HCEC 1CT (cell line): ENCODE measurements around the gene CCDC97.
A peak's percentile ranks its signal among the peaks of the same experiment; 100 is the strongest.
"Not testable (repeated sequence)": the region's sequence is repeated elsewhere in the genome, so short reads cannot be mapped to it uniquely, and the experiment has no call there.

ENCODE experiments used
- DNase-seq: peaks from one replicate; pipeline ENCODE4 v3.0.0-alpha.2; 2017

The CCDC97 gene

DNA sequence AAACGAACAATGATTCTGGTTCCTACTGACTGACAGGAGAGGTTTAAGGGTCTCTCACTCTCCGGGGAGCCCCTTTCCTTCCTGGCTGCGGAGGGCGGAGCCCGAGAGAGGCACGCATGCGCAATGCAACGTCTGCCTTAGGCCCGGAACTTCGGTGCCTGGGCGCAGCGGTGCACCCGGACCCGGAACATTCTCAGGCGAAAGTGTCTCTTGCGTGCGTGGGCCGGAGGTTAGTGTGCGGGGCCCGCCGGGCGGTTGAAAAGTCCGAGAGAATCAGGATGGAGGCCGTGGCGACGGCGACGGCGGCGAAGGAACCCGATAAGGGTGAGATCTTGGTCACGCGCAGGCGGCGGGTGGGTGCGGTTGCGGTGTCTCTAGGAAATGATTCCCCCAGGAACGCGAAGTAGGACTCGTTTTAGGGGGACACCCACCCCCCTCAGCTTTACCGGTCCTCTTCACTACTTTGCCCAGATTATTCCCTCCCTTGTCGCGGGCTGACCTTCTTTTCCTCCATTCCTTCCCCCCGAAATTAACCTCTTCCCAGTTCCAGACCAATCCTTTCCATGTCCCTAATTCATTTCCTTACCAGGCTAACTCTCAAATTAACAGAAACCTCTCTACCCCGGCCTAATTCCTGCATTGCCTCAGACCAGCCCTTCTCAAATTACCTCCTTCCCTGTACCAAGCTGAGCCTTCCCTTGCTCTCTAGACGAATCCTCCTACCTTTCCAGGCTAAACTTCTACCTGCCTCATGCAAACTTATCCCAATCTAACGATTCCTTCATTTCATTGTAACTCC, at the start of gene CCDC97:
Gene CCDC97, plus strand, starts transcription at position 140 of the 799 bp plus-strand sequence. Its CDS starts 139 bp downstream, at position 279.
- peak; percentile 80 for DNase-seq

DNA sequence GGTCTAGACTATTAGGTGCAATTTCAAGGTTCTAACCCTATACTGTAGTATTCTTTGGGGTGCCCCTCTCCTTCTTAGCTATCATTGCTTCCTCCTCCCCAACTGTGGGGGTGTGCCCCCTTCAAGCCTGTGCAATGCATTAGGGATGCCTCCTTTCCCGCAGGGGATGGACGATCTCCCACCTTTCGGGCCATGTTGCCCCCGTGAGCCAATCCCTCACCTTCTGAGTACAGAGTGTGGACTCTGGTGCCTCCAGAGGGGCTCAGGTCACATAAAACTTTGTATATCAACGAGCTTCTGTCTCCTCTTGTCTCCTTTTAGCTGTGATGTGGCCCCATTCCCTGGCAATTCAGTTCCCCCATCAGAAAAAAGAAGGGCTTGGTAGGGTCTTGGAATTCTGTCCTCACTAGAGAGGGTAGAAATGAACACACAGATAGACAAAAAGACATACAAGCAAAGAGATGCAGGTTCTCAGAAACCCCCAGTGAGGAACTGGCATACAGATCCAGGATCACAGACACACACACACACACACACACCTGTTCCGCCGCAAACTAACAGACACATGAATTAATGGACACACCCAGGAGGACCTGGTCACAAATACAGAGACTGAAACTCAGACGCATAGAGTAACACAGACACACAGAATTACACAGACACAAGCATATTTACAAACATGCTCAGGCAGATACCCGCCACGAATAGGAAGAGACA, 48.3 kb upstream of the CCDC97 start:
- no peak for DNase-seq

- peak; percentile 50 for DNase-seq
Measured at GRCh38 chr19:41263042-41263849, 46.7 kb upstream of the CCDC97 start.

DNA sequence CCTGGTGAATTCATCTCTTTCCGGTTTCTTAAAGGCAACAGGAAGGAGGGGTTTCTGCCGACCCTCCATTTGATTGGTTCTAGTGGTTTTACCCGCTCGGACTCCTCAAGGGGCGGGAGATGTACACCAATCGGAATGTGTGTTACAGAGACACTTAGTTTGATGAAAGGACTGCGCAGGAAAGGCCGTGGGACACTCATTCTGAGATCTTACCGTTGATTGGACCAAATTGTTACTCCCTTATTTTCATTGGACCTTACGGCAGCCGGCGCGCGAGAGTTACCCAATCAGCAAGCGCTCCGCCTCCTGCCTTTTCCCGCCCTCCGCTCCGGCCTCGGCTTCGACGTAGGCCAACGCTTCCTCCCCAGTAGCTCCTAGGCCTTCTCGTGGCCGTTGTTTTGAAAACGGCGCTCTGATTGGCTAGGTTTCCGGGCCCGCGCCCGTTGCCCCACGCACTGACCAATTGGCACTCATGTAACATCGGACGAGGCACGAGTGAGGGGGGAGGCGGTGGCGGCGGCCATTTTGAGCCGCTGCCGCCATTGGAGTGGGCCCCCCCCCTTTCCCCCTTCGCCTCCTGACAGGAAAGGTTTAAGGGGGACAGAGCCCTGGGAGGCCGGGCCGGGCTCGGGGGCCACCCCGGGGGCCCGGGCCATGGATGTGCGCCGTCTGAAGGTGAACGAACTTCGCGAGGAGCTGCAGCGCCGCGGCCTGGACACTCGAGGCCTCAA, 46.0 kb upstream of the CCDC97 start, which contains the start of gene HNRNPUL1:
Gene HNRNPUL1, plus strand, starts transcription at position 523 of the 731 bp plus-strand sequence. Its CDS starts 132 bp downstream, at position 655.
- peak; percentile 100 for DNase-seq

DNA sequence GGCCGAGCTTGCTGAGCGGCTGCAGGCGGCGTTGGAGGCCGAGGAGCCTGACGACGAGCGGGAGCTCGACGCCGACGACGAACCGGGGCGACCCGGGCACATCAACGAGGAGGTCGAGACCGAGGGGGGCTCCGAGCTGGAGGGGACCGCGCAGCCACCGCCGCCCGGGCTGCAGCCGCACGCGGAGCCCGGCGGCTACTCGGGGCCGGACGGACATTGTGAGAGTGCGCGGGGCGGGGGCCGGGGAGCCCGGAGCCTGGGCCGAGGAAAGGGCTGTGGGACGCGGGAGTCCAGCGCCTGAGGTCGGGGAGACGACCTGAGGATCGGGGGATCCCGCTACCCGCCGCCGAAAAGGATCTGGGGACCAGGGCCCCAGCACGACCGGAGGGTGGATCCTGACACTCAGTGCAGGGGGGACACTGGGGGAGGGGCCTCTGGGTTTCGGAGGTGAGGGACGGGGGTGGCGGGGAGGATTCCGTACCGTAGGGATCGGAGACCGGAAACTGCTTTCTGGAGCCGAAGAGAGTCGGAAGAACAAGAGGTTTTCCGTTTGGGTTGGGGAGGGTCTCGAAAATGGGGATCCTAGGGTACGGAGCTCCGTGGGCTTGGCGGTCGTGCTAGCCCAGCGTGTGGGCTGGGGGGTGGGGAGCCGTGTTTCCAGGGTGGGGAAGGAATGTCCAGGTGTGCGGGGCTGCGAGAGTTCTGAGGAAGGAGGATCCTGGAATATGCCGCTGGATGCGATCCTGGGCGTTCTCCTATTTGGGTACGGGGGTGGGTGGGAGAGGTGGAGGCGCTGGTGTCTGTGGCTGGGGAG, 45.2 kb upstream of the CCDC97 start:
- DNase-seq: peak; percentile 49

DNA sequence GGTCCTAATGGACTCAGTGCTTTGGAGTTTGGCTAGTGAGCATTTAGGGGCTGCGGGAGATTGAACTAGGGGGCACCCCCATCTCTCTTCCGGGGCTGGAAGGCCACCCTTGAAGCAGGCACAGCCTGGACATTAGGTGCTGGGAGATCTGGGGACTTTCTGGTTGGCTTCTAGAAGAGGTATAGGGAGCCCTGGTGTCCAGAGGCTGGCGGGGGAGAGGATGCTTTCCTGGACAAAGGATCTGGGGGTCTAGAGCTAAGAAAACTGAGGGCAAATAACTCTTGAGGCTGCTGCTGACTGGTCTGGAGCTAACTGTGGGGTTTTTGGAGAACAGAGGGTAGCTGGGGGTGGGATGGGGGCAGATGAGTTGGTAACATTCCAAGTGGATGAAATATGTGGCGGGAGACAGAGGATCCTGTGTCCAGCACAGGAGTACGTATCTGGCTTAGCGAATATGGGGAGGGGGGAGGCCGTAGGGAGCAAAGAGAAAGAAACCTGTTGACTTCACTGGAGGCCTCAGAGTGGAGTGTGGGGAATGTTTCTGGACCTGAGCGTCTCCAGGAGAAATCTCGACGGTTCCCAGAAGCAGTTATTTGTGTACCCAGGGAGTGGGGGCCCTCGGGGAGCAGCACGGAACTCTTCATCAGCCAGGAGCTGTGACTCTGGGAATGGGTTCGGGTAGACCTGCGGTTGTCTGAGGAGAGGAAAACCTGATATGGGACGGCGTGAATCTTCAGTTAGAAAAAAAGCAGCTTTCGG, 44.4 kb upstream of the CCDC97 start:
- peak; percentile 14 for DNase-seq

GRCh38 chr19:41269055-41269454, 40.9 kb upstream of the CCDC97 start:
- no peak for DNase-seq

GRCh38 chr19:41269571-41269970, 40.4 kb upstream of the CCDC97 start:
- DNase-seq: no peak

- no peak for DNase-seq
Measured at GRCh38 chr19:41273076-41273475, 36.9 kb upstream of the CCDC97 start.

DNA sequence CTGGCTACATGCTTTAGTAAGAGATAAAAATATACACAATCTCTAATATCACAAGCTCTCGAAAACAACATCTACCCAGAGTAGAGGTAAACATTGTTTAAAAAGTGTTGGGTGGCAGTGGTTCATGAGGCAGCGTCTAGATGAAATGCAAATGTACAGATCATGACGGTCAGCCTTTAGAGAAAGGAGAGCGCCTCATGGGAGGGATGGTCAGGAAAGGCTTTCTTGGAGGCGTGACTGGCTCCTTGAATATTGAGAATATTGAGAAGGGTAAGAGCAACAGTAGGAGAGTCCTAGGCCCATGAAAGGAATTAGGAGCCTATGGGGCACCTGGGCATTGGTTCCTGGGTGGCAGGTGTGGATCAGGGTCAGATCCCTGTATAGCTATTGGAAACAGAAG, 35.2 kb upstream of the CCDC97 start:
- DNase-seq: no peak

GRCh38 chr19:41276231-41276630, 33.7 kb upstream of the CCDC97 start:
- DNase-seq: no peak

DNA sequence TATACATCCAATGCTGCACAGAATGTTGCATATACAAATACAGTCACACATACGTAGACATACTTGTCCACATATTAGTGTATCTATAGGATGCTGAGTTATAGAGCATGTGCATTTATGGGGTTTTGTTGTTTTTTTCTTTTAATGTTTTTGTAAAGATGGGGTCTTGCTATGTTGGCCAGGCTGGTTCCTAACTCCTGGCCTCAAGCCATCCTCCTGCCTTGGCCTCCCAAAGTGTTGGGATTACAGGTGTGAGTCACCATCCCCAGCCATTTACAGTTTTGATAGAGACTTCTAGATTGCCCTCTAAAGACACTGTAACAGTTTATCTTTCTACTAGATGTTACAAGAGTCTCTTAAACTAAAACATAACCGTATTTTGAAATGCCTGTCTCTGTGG, 31.5 kb upstream of the CCDC97 start:
- no peak for DNase-seq

DNA sequence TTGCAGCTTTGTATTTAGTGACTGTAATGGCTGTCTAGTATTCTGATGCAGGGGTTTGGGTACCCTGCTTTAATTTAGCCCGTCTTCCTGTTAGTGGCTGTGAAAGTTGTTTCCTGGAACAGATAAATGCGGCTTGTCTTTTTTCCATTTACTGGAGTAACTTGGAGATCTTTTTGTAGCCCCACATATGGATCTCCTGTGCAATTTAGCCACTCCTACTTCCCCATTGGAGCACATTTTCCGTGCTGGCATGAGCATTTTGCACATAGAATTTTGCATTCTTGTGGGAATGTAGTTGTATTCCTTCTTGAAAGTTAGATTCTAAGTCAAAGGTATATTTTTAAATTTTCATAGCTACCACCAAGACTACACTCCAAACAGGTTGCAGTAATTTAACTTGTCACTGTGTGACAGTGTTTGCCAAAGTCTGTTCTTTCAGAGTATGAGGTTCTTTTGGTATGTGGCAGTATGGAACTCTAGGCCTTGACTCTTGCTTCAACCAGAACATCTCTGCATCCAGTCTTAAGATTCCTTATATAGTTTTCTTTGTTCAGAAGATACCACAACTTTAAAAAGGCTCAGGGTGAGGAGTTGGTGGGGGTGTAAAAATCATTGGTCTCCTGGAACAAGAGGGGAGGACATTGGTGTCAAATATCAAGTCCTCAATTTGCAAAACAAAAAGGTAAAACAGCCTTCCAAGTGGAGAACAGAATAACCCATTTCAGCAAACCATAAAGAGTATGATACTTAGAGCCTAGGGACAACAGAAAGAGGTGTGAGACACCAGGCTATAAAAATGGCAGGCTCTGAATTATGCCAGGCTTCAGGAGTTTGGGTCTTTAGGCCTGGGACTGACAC, 21.1 kb upstream of the CCDC97 start:
- no peak for DNase-seq

GRCh38 chr19:41289814-41290213, 20.2 kb upstream of the CCDC97 start:
- not testable (repeated sequence) for DNase-seq

GRCh38 chr19:41294393-41294792, 15.6 kb upstream of the CCDC97 start:
- DNase-seq: no peak

GRCh38 chr19:41295499-41295898, 14.5 kb upstream of the CCDC97 start:
- DNase-seq: no peak

DNA sequence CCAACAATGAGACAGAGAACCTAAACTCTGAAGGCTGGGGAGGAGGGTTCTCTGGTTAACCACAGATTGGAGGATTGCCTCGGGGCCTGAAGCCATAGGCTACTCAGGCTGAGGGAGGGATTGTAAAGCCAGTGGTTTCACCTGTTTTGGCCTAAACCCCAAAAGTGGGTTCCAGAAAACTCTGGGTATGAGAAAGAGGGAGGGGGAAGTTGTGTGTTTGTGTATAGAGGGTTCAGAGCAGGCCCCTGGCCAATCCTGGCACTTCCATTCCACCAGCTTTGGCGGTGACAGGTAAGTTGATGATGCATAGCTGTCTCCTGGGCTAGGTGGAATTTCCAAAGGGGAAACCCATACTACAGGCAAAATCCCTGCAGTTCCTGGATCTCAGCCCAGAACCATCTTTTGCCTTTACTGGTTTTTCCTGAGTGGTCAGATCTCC, 13.5 kb upstream of the CCDC97 start:
- no peak for DNase-seq

GRCh38 chr19:41297628-41298347, 12.2 kb upstream of the CCDC97 start:
- no peak for DNase-seq

GRCh38 chr19:41298348-41298964, 11.5 kb upstream of the CCDC97 start:
- DNase-seq: peak; percentile 39
